ENCODE results near the gene NUDT1.
A peak's percentile ranks its signal among the peaks of the same experiment; 100 is the strongest.

The NUDT1 gene

DNA sequence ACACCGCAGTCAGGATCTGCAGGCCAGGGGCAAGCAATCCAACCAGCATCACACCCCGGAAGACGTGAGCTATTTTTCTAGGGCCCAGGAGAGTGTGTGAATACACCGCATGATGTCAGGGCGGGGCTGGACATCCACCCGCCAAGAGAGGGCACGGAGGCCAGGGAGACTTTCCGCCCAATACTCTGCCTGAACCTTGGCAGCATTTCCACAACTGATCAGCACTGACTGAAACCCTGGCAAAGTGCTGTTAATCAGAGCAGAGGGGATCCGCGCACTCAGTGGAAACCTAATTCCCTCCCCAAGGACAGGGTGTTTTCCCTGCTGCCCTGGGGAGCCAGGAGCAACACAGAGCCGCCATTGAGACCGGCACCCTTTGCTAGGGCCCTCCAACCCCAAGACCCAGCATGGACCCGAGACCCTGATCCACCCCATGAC lies 17.5 kb upstream of the NUDT1 start:
- DNase-seq (ENCODE audit: low spot score): no peak

GRCh38 chr7:2224934-2225333 lies 17.1 kb upstream of the NUDT1 start:
- DNase-seq (ENCODE audit: low spot score): no peak

DNA sequence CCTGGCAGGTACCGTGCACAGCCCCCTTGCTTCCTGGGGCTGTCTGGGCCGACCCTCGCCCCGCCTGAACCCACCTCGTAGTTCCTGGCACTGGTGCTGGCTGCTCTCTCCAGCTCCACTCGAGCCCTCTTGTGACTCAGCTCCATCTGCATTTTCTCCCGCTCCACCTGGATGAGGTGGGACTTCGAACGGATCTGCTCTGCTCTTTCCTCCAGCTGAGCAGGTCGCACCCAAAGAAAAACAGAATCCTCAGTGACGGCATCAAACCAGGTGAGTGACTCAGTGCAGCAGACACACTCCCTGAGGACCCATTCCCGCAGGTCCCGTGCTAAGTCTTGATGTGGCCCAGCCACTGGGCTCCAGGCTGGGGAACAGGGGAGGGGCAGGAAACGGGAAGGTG lies 16.7 kb upstream of the NUDT1 start:
- DNase-seq (ENCODE audit: low spot score): no peak

DNA sequence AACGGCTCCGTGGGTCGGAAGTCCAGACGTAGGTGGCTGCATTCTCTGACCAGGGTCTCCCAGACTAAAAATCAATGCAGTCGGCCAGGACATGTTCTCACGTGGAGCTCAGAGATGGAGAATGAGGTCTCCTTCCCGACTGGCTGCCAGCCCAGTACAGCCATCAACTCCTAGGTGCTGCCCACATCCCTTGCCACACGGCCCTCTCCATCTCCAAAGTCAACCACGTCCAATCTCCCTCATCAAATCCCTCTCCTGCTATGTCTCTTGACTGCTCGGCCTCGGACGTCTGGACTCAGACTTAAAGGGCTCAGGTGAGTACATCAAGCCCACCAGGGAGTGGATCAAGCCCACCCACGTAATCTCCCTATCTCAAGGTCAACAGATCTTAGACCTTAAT lies 16.2 kb upstream of the NUDT1 start:
- DNase-seq (ENCODE audit: low spot score): no peak

- DNase-seq (ENCODE audit: low spot score): no peak
These were observed 14.3 kb upstream of the NUDT1 start for GRCh38 chr7:2227699-2228098.

GRCh38 chr7:2228921-2229320 lies 13.1 kb upstream of the NUDT1 start:
- no peak for DNase-seq (ENCODE audit: low spot score)

DNA sequence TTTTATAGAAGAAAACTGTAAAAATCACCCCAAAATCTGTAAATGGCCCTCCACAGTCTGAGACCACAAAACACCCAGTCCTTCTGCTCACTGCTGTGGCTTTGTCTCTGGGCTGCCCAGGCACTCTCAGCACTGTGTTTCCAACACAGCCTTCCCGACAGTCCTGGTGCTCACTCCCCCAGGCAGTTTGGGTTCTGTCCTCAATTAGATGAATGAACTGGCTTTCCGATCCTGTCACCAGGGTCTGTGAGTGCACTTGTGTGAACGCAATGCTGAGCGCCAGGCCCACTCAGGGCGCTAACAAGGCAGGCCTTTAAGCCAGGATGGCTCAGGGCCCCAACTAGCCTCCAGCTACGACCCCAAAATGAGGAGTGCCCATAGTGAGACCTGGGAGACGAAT lies 12.6 kb upstream of the NUDT1 start:
- DNase-seq (ENCODE audit: low spot score): no peak

GRCh38 chr7:2230226-2230625 lies 11.8 kb upstream of the NUDT1 start:
- DNase-seq (ENCODE audit: low spot score): no peak

DNA sequence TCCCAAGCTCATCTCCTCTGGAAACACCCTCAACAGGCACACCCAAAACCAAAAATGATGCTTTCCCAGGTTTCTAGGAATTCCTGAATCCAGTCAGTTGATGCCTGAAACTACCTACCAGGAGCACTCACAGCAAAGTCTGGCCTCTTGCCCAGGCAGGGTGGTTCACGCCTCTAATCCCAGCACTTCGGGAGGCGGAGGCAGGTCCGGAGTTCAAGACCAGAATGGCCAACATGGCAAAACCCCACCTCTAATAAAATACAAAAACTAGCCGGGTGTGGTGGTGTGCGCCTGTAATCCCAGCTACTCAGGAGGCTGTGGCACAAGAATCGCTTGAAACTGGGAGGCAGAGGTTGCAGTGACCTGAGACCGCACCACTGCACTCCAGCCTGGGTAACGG lies 11.1 kb upstream of the NUDT1 start:
- DNase-seq (ENCODE audit: low spot score): no peak

DNA sequence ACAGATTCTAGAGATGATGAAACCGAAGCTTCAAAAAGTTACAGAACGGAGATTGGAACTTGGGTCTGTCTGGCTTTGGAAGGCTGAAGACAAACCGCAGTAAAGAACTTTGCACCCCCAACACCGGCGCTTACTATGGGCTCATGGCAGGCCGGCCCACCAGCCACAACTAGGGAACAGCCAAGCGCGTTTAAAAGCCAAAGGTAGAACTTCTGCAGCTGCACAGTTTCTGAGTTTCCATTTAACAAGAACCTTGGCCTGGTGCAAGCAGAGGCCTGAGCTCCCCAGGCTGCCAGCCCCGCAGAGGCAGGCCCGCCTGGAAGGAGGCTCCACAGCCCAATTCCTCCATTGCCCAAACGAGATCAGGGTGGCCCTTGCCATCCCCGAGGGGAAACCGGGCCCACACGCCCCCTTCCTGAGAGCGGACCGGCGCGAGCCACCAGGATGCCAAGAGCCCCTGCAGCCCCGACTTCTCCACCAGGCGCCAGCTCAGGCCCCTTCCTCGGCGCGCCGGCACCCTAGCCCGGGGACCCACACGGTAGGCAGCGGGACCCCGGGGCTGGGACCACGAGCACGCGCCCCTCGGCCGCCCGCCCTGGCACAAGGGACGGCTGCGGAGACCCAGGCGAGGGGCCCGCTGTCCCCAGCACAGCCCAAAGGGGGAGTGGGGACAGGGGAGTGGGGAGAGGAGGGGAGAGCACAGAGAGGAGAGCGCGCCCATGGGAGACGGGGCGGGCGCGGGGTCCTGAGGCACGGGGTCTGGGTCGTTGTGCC lies 9.8 kb upstream of the NUDT1 start:
- peak; percentile 5 for DNase-seq (ENCODE audit: low spot score)

GRCh38 chr7:2232766-2233520 lies 9.1 kb upstream of the NUDT1 start, which contains the start of gene MAD1L1:
MAD1L1 (minus strand) TSS chr7:2232945; CDS start chr7:2230133, 2,812 bp downstream.
- DNase-seq (ENCODE audit: low spot score): peak; percentile 90

DNA sequence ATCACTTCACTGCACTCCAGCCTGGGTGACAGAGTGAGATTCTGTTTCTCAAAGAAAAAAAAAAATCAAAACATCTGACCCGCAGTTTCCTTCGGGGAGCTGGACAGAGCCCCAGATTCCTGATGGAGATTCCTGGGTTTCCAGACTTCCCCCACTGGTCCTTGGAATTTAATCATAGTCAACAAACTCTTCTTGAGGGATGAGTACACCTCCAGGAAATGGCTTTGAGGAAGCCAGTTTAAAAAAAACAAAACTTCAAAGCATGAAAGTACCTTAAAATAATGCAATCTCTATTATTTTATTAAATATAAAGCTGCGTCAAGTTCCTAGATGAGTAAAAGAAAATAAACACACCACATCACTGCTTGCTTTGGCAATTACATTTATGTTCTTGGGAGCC lies 8.1 kb upstream of the NUDT1 start:
- no peak for DNase-seq (ENCODE audit: low spot score)

DNA sequence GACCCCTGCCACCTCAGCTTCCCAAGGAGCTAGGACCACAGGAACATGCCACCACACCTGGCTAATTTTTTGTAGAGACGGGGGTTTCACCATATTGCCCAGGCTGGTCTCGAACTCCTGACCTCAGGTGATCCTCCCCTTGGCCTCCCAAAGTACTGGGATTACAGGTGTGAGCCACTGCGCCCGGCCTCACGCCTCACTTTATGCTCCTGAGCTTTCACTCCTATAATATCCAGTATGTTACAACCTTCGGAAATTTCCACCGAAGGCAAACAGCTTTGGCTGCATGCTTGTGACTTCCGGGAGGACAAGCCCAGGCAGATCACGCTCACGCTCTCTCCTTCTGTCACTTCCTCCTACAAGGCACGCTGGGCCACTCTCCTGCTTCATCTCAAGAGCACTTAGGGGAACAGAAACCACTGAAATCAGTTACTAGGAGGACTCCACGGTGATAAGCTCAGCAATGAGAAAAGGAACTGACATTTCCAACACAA lies 4.9 kb upstream of the NUDT1 start:
- DNase-seq (ENCODE audit: low spot score): no peak

DNA sequence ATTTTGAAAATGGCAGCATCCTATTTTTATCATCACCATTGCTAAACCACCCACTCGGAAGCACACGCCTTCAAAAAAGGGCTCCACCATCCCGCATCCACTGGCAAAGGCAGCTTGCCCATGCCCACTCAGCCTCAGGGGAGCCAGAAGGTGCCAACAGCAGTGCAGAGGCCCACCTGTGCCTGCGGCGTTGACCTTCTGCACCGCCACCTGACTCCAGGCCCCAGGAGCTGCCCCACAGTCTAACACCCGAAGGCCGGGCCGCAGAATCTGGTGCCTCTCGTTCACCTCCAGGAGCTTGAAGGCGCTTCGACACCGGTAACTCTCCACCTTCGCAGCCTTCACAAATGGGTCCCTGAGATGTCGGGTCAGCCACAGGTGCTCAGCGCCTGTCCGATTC lies 2.8 kb upstream of the NUDT1 start:
- no peak for DNase-seq (ENCODE audit: low spot score)

GRCh38 chr7:2242541-2243429 lies 759 bp downstream of the NUDT1 start:
- peak; percentile 50 for DNase-seq (ENCODE audit: low spot score)

GRCh38 chr7:2243458-2243857 lies 1.4 kb downstream of the NUDT1 start:
- DNase-seq (ENCODE audit: low spot score): no peak

DNA sequence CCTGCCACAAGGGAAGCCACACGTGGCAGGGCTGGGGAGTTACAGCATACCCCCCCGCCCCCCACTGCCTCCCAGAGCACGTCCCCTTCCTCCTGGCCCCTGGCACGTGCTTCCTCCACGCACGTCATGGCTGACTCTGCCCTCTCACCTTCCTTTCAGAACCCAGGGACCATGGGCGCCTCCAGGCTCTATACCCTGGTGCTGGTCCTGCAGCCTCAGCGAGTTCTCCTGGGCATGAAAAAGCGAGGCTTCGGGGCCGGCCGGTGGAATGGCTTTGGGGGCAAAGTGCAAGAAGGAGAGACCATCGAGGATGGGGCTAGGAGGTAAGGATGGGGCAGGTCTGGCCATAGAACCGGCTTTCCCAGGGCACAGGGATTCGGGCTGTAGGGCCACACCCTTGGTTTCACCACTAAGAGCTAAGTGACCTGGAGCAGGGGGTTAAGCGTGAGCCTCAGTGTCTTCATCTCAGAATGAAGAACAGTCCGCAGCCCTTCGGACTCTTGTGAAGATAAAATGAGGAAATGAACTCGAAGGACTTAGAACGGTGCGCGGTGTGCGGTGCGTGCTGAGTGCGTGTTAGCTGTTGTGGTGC lies 2.5 kb downstream of the NUDT1 start:
- DNase-seq (ENCODE audit: low spot score): no peak

DNA sequence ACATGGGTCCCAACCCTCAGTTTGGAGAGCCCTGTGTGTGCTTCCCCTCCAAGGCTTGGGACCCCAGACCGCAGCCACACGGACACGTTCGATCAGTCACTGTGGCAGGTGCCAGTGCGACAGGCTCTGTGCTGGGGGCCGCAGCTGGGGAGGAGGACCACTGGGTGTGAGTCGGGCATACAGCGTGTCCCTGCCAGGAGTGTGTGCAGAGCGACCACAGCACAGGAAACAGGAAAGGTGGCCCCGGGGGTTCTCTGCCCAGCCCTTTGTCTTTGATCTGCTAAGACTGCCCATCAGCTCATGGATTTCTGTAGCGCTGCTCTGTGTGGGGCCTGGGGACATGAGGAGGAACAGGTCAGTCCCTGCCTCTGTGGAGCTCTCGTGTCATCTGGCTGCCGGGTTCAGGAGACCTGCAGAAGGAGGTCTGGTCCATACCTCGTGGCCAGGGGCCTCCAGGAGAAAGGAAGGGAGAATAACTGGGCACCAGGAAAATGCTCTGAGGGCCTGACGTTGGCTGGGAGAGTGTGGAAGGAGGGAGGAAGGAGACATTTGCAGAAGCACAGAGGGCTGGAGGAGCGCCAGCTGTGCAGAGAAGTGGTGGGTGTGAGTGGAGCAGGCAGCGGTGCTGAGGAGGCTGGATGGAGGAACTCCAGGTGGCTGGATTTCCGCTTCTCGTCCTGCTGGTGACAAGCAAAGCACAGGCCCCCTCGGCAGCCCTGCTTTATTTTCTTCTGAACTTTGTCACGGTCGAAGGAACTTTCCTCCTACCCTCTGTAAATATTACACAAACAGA lies 4.1 kb downstream of the NUDT1 start:
- DNase-seq (ENCODE audit: low spot score): no peak

DNA sequence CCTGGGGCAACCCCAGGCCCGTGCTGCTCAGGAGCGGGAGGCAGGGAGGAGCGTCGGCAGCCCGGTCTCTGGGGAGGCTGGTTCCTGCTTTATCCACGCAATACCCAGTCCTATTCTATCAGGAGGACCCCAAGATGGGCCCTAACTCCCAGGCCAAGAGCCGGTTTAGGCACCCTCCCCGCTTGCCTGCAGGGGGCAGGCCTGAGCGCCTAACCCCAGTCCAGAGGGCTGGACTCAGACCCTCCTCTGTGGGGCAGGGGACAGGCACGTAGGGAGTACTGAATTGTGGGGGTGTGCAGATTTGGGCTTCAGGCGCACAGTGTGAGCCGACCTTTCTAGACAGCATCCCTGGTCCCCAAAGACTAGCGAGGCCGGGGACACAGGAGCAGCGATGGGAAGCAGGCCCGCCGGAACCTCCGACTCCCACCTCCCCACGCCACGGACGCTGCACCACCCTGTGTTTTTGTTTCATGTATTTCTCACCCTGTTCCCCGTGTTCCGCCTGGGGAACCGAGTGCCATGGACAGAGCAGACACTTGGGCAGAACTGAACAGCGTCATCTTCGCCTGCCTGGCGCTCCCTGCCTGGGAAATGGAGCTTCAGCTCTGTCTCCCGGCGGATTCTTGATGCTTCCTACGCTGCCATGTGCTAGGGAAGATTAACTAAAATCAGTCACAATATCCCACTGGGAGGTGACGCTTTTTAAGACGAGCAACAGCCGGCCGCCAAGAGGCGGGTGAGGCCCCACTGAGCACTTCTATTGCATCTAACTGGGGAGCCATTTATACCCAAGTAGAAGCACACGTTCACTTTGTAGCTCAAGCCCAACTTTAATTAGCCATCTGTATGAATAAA lies 5.3 kb downstream of the NUDT1 start:
- peak; percentile 41 for DNase-seq (ENCODE audit: low spot score)

All from hematopoietic multipotent progenitor cell treated with erythropoietin and hydrocortisone succinate and interleukin-3 and kit ligand, for 17 days (in vitro differentiated cells).